Keratinocyte (primary cell): ENCODE data around the gene ZDHHC21. TPM values are rescaled to one million over a fixed set of nuclear protein-coding genes. Genes with fewer than 3 reads are reported as not detected.

ENCODE experiments used
- DNase-seq: peaks from one replicate; pipeline ENCODE4 v3.0.0-alpha.2; 2011; ENCODE audit warnings: low read depth, missing footprints, low spot score
- FAIRE-seq: peaks from 2 replicates; lab custom pipeline; 2011; peaks lifted over from hg19 to GRCh38; lab: Jason Lieb, UNC
- H2AFZ ChIP-seq: 2 replicates; pipeline ENCODE4 v1.6.0; 2012; ENCODE audit warnings: low read length, control low read depth, inconsistent platforms; ENCODE audit not compliant: control insufficient read depth
- H3K27ac ChIP-seq: 2 replicates; pipeline ENCODE4 v1.5.1; 2011; ENCODE audit warnings: low read length; ENCODE audit not compliant: control insufficient read depth, insufficient read depth
- H3K27me3 ChIP-seq: 3 replicates; pipeline ENCODE4 v1.6.0; 2011; ENCODE audit warnings: low read length; ENCODE audit not compliant: control insufficient read depth, insufficient read depth; ENCODE audit errors: extremely low read depth
- H3K36me3 ChIP-seq, 2 experiments: 2 replicates in 1 of 2; 3 replicates in 1 of 2; pipeline ENCODE4 v1.5.1; 2011; ENCODE audit warnings: low read length in 2 of 2, mild to moderate bottlenecking in 1 of 2; ENCODE audit not compliant: control insufficient read depth in 2 of 2, insufficient read depth in 2 of 2; ENCODE audit errors: extremely low read depth in 1 of 2
- H3K4me1 ChIP-seq: 3 replicates; pipeline ENCODE4 v1.5.1; 2011; ENCODE audit warnings: low read length; ENCODE audit not compliant: control insufficient read depth, insufficient read depth; ENCODE audit errors: extremely low read depth
- H3K4me2 ChIP-seq: 3 replicates; pipeline ENCODE4 v1.6.0; 2011; ENCODE audit warnings: low read depth, low read length; ENCODE audit not compliant: control insufficient read depth, insufficient read depth; ENCODE audit errors: extremely low read depth
- H3K4me3 ChIP-seq, 3 experiments: fragments of 200-600 bp in 1 of 3; sonication (generic) in 1 of 3; 2 replicates in 2 of 3; 3 replicates in 1 of 3; pipeline ENCODE4 v1.5.1; 2011 to 2016; ENCODE audit warnings: low read length in 3 of 3, mild to moderate bottlenecking in 3 of 3, control low read depth in 2 of 3, inconsistent platforms in 1 of 3, low read depth in 1 of 3, mixed read lengths in 1 of 3, mixed run types in 1 of 3, moderate library complexity in 1 of 3; ENCODE audit not compliant: control insufficient read depth in 2 of 3, insufficient read depth in 2 of 3; ENCODE audit errors: extremely low read depth in 1 of 3
- H3K79me2 ChIP-seq: 2 replicates; pipeline ENCODE4 v1.6.0; 2012; ENCODE audit warnings: low read length; ENCODE audit not compliant: control insufficient read depth, insufficient read depth
- H3K9ac ChIP-seq: 3 replicates; pipeline ENCODE4 v1.6.0; 2011; ENCODE audit warnings: low read length; ENCODE audit not compliant: control insufficient read depth, insufficient read depth; ENCODE audit errors: extremely low read depth
- H3K9me1 ChIP-seq: 3 replicates; pipeline ENCODE4 v1.6.0; 2011; ENCODE audit warnings: low read length; ENCODE audit not compliant: control insufficient read depth, insufficient read depth; ENCODE audit errors: extremely low read depth
- H3K9me3 ChIP-seq: 2 replicates; pipeline ENCODE4 v1.5.1; 2012; ENCODE audit warnings: low read depth, low read length; ENCODE audit not compliant: control insufficient read depth
- H4K20me1 ChIP-seq: 3 replicates; pipeline ENCODE4 v1.6.0; 2011; ENCODE audit warnings: low read length; ENCODE audit not compliant: control insufficient read depth, insufficient read depth; ENCODE audit errors: extremely low read depth
- CTCF ChIP-seq, 3 experiments: IDR thresholded peaks in 1 of 3; conservative IDR thresholded peaks in 1 of 3; optimal IDR thresholded peaks in 1 of 3; 2 replicates in 2 of 3; 3 replicates in 1 of 3; pipeline versions ENCODE3 to v1.5.1; 2011; ENCODE audit warnings: low read length in 3 of 3, mild to moderate bottlenecking in 3 of 3, moderate library complexity in 2 of 3, control low read depth in 1 of 3, inconsistent platforms in 1 of 3; ENCODE audit not compliant: insufficient read depth in 2 of 3; ENCODE audit errors: extremely low read depth in 1 of 3
- EZH2 ChIP-seq: IDR thresholded peaks from one replicate; pipeline ENCODE4 v1.6.1; 2012; ENCODE audit warnings: inconsistent platforms, mild to moderate bottlenecking, low read length, moderate library complexity
- dilution Hi-C: fragments of 300-500 bp; cut with MboI; formaldehyde crosslinking; loops from one replicate; pipeline ENCODE4 v1.7.0; 2020; ENCODE audit warnings: low sequenced_read_pairs; ENCODE audit not compliant: extremely low pct_ligation_motif_present
- polyA plus RNA-seq, 5 experiments: library from polyadenylated mRNA; depleted of rRNA in 3 of 5; stranded (reverse) in 3 of 5; stranded (forward) in 1 of 5; unstranded in 1 of 5; fragments of >200 nt; gene quantifications; 1 replicate in 1 of 5; 2 replicates in 3 of 5; 3 replicates in 1 of 5; pipeline versions ENCODE4 v1.2.1 to v1.2.3, GENCODE V29; 2011 to 2012; ENCODE audit warnings: missing spikeins in 2 of 5, low read depth in 1 of 5, low replicate concordance in 1 of 5

The ZDHHC21 gene
- polyA plus RNA-seq, 1 donor (not counting 4 experiments of a cell fraction or from before 2014, with no cell fraction given): 4.2 TPM

GRCh38 chr9:14633148-14633547 is 60.1 kb downstream of the ZDHHC21 start:
- Histone ChIP-seq H3K4me1 (no peaks in the 10 kb centered on the region), H3K27ac (no peak overlapping the region), H3K4me2 (no peak overlapping the region), H3K9me1 (no peaks in the 10 kb centered on the region), H4K20me1 (no peaks in the 10 kb centered on the region), H3K36me3 (no peaks in the 10 kb centered on the region), H3K9ac (no peak overlapping the region), H3K4me3 (no peak overlapping the region), H2AFZ (no peak overlapping the region), H3K79me2 (no peaks in the 10 kb centered on the region), H3K27me3 (no peaks in the 10 kb centered on the region), H3K9me3 (no peaks in the 10 kb centered on the region)
- DNase-seq: no peak
- TF ChIP-seq EZH2: no peak
- TF ChIP-seq CTCF (optimal IDR thresholded peaks at IDR 0.05 in 1 of 3, IDR thresholded peaks at IDR 0.05 in 1 of 3, conservative IDR thresholded peaks at IDR 0.05 in 1 of 3; ENCODE audit: extremely low read depth in 1 of 3, insufficient read depth in 2 of 3, low read length in 3 of 3): no peak
- no peak for FAIRE-seq
- dilution Hi-C loops: no loop called here

- Histone ChIP-seq H3K4me3 (no peak overlapping the region), H3K9me3 (no peaks in the 10 kb centered on the region), H3K36me3 (no peaks in the 10 kb centered on the region), H3K79me2 (no peaks in the 10 kb centered on the region), H3K4me1 (no peaks in the 10 kb centered on the region), H4K20me1 (no peaks in the 10 kb centered on the region), H3K27ac (no peak overlapping the region), H3K9ac (no peak overlapping the region), H3K27me3 (no peaks in the 10 kb centered on the region), H3K4me2 (no peak overlapping the region), H2AFZ (no peak overlapping the region), H3K9me1 (no peaks in the 10 kb centered on the region)
- no peak for DNase-seq
- FAIRE-seq: no peak
- dilution Hi-C loops: no loop called here
- TF ChIP-seq EZH2: no peak
- TF ChIP-seq CTCF (optimal IDR thresholded peaks at IDR 0.05 in 1 of 3, IDR thresholded peaks at IDR 0.05 in 1 of 3, conservative IDR thresholded peaks at IDR 0.05 in 1 of 3; ENCODE audit: extremely low read depth in 1 of 3, insufficient read depth in 2 of 3, low read length in 3 of 3): no peak
Observed at GRCh38 chr9:14627513-14627912, 65.7 kb downstream of the ZDHHC21 start.
